HepG2 (cell line): ENCODE data around the gene NEK3. TPM values are rescaled to one million over a fixed set of nuclear protein-coding genes. Genes with fewer than 3 reads are reported as not detected.

Experiments
- ATAC-seq: fragments of 200-7000 bp; cut with Tn5 transposase; 3 replicates; pipeline ENCODE4 v1.9.1; 2020; ENCODE audit warnings: mild to moderate bottlenecking, moderate library complexity
- BruUV-seq: library from RNA; stranded (reverse); fragments of 400-500 nt; replicated peaks from 2 replicates; lab custom pipeline; 2021; lab: Mats Ljungman, UMichigan
- CTCF ChIA-PET: fragments of 300-600 bp; formaldehyde crosslinking; extraction: SDS; loops from one replicate; lab custom pipeline; 2021; ENCODE audit warnings: low total read pairs, inconsistent platforms, low intra/inter-chr PET ratio; lab: Yijun Ruan, JAX
- POLR2A ChIA-PET: fragments of 350-600 bp; sonication (Branson Sonifier 250); formaldehyde crosslinking; loops from one replicate; lab custom pipeline; 2020; ENCODE audit warnings: antibody characterized with exemption, inconsistent platforms; lab: Yijun Ruan, JAX
- DNase-seq: peaks from one replicate; pipeline ENCODE4 v3.0.0-alpha.2; 2015; ENCODE audit warnings: low spot score
- FAIRE-seq: peaks from 3 replicates; lab custom pipeline; 2011; peaks lifted over from hg19 to GRCh38; lab: Jason Lieb, UNC
- H2AFZ ChIP-seq: one replicate; pipeline ENCODE4 v1.6.1; 2011; ENCODE audit warnings: low read length, inconsistent platforms
- H3K27ac ChIP-seq: fragments of 300-600 bp; 3 replicates; pipeline ENCODE4 v1.8.0; 2011; ENCODE audit warnings: mixed run types, mild to moderate bottlenecking, mixed read lengths, low read length, inconsistent platforms; ENCODE audit not compliant: insufficient read depth; ENCODE audit errors: extremely low read length
- H3K27me3 ChIP-seq, 2 experiments: fragments of 200-600 bp in 1 of 2; 2 replicates in 1 of 2; 3 replicates in 1 of 2; pipeline versions ENCODE4 v1.6.0 to v1.8.0; 2011; ENCODE audit warnings: low read length in 2 of 2, mild to moderate bottlenecking in 2 of 2, moderate library complexity in 2 of 2, inconsistent platforms in 1 of 2; ENCODE audit not compliant: insufficient read depth in 2 of 2, control insufficient read depth in 1 of 2
- H3K36me3 ChIP-seq, 2 experiments: fragments of 200-600 bp in 1 of 2; replicated peaks in 1 of 2; 2 replicates in 1 of 2; 3 replicates in 1 of 2; pipeline versions ENCODE4 v1.5.1 to v1.8.0; 2011; ENCODE audit warnings: low read length in 2 of 2, inconsistent platforms in 1 of 2; ENCODE audit not compliant: insufficient read depth in 2 of 2, control insufficient read depth in 1 of 2
- H3K4me1 ChIP-seq: 2 replicates; pipeline ENCODE4 v1.5.1; 2012; ENCODE audit warnings: low read length, inconsistent platforms; ENCODE audit not compliant: insufficient read depth
- H3K4me2 ChIP-seq: 2 replicates; pipeline ENCODE4 v1.6.0; 2011; ENCODE audit warnings: low read depth, low read length, inconsistent platforms
- H3K4me3 ChIP-seq, 3 experiments: fragments of 200-600 bp in 1 of 3; sonication (generic), shearing (Covaris generic) in 1 of 3; replicated peaks in 1 of 3; 2 replicates each; pipeline ENCODE4 v1.5.1; 2011 to 2016; ENCODE audit warnings: low read length in 3 of 3, inconsistent platforms in 2 of 3, low read depth in 2 of 3, mild to moderate bottlenecking in 2 of 3, control low read depth in 1 of 3, mixed read lengths in 1 of 3; ENCODE audit not compliant: insufficient read depth in 1 of 3
- H3K79me2 ChIP-seq: one replicate; pipeline ENCODE4 v1.6.1; 2011; ENCODE audit warnings: low read length, inconsistent platforms; ENCODE audit not compliant: insufficient read depth
- H3K9ac ChIP-seq: 2 replicates; pipeline ENCODE4 v1.6.0; 2011; ENCODE audit warnings: mild to moderate bottlenecking, low read depth, low read length, inconsistent platforms; ENCODE audit not compliant: insufficient read depth
- H3K9me3 ChIP-seq: 2 replicates; pipeline ENCODE4 v1.5.1; 2012; ENCODE audit warnings: mild to moderate bottlenecking, low read length
- H4K20me1 ChIP-seq: 2 replicates; pipeline ENCODE4 v1.6.0; 2011; ENCODE audit warnings: inconsistent platforms, mild to moderate bottlenecking, low read length, moderate library complexity; ENCODE audit not compliant: insufficient read depth
- HNRNPK ChIP-seq: fragments of 200-400 bp; formaldehyde crosslinking; IDR thresholded peaks from 2 replicates; pipeline ENCODE4 v1.6.1; 2018; ENCODE audit warnings: low read length, low read depth, moderate library complexity, mild to moderate bottlenecking; ENCODE audit not compliant: poor library complexity, severe bottlenecking
- PAX8 ChIP-seq: sonication (generic); formaldehyde crosslinking; IDR thresholded peaks from 2 replicates; pipeline ENCODE4 v1.8.0; 2022; ENCODE audit warnings: mild to moderate bottlenecking, missing genetic modification reagents, borderline replicate concordance
- SMAD3 ChIP-seq: sonication (generic); formaldehyde crosslinking; IDR thresholded peaks from 2 replicates; pipeline ENCODE4 v1.4.0; 2020; ENCODE audit warnings: missing genetic modification reagents
- SP1 ChIP-seq, 2 experiments: fragments of 450-650 bp in 1 of 2; sonication (generic) in 1 of 2; formaldehyde crosslinking in 1 of 2; IDR thresholded peaks; 2 replicates each; pipeline versions ENCODE4 v1.4.0 to v1.6.1; 2016 to 2020; ENCODE audit warnings: missing genetic modification reagents in 1 of 2
- TAF1 ChIP-seq: sonication (generic); formaldehyde crosslinking; IDR thresholded peaks from 2 replicates; pipeline ENCODE4 v1.4.0; 2020; ENCODE audit warnings: missing genetic modification reagents
- ZNF101 ChIP-seq: sonication (generic); formaldehyde crosslinking; IDR thresholded peaks from 2 replicates; pipeline ENCODE4 v1.4.0; 2020; ENCODE audit warnings: mild to moderate bottlenecking, low read depth, missing genetic modification reagents, borderline replicate concordance
- ZNF350 ChIP-seq: sonication (generic); formaldehyde crosslinking; IDR thresholded peaks from 2 replicates; pipeline ENCODE4 v1.4.0; 2020; ENCODE audit warnings: mild to moderate bottlenecking, low read depth, missing genetic modification reagents, borderline replicate concordance
- ZNF510 ChIP-seq: sonication (generic); formaldehyde crosslinking; IDR thresholded peaks from 2 replicates; pipeline ENCODE4 v1.4.0; 2020; ENCODE audit warnings: low read depth, mild to moderate bottlenecking, missing genetic modification reagents
- ZNF724P ChIP-seq: sonication (generic); formaldehyde crosslinking; IDR thresholded peaks from 2 replicates; pipeline ENCODE4 v1.8.0; 2022; ENCODE audit warnings: missing genetic modification reagents, borderline replicate concordance
- ZNF790 ChIP-seq: sonication (generic); formaldehyde crosslinking; IDR thresholded peaks from 2 replicates; pipeline ENCODE4 v1.8.0; 2022; ENCODE audit warnings: missing genetic modification reagents, mild to moderate bottlenecking, borderline replicate concordance
- WGBS: methylation state at CpG from one replicate; pipeline ENCODE4 v1.1.6; 2017; ENCODE audit warnings: low lambda C conversion rate; 5-methylcytosine and 5-hydroxymethylcytosine counted together
- in situ Hi-C: cut with HindIII; loops from 2 replicates; pipeline ENCODE4 v1.10.0; 2017; ENCODE audit warnings: low pct_unique_long_range_greater_than_20kb; ENCODE audit not compliant: extremely low pct_ligation_motif_present
- intact Hi-C: fragments of 100-400 bp; cut with micrococcal nuclease; formaldehyde crosslinking; loops from one replicate; pipeline ENCODE4 v1.10.0; 2022; ENCODE audit not compliant: unreplicated experiment
- polyA plus RNA-seq, 8 experiments: library from polyadenylated mRNA; depleted of rRNA in 3 of 8; stranded (reverse) in 7 of 8; unstranded in 1 of 8; fragments of >200 nt; fragmentation: Illumina TruSeq in 4 of 8; extraction: Trizol in 4 of 8; gene quantifications; 2 replicates each; pipeline versions ENCODE4 v1.2.1 to v1.2.3, GENCODE V29; 2011 to 2016; ENCODE audit warnings: low read depth in 4 of 8, missing spikeins in 1 of 8, mixed read lengths in 1 of 8; ENCODE audit not compliant: insufficient read depth in 1 of 8
- total RNA-seq, 5 experiments: library from RNA; depleted of rRNA; stranded (reverse); fragments of >200 nt; fragmentation: Illumina TruSeq; extraction: Trizol; gene quantifications; 2 replicates each; pipeline ENCODE4 v1.2.3, GENCODE V29; 2016; ENCODE audit warnings: low read depth in 1 of 5
- TF ChIP-seq, protein P1 (sequence below): sonication (generic); formaldehyde crosslinking; IDR thresholded peaks from 2 replicates; pipeline ENCODE4 v1.8.0; 2022; ENCODE audit warnings: mild to moderate bottlenecking, missing genetic modification reagents, moderate library complexity
- TF ChIP-seq, protein P2 (sequence below): sonication (generic); formaldehyde crosslinking; IDR thresholded peaks from 2 replicates; pipeline ENCODE4 v1.8.0; 2022; ENCODE audit warnings: missing genetic modification reagents, mild to moderate bottlenecking, moderate library complexity, borderline replicate concordance

Gene NEK3
- total and polyA plus RNA-seq, 2 of the 13 experiments (the other 11 are each of a cell fraction or from before 2014, with no cell fraction given): 36.7 to 68.2 TPM

DNA sequence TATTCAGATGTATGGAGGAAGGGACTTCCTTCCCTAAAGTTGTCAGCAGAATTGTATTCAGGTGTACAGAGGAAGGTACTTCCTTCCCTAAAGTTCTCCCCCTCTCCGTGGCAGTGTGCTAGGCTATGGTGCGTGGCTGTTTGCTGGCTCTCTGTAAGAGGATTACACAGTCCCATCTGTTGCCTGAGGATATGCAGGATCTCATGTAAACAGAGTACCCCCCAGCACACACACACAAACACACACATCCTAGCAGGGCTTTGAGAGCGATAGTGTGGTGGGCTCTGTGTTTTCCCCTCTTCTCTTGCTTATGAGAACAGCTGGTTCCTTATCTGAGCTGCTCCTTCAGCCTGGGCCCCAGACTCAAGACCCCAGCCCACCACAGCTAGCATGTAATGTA, 40.8 kb downstream of the NEK3 start:
- H3K4me3 ChIP-seq: no peak overlapping the region
- DNase-seq: no peak
- H3K4me2 ChIP-seq: no peak overlapping the region
- FAIRE-seq: no peak
- POLR2A ChIA-PET: no interaction called here
- intact Hi-C loops: no loop called here
- BruUV-seq: no TSS peak
- WGBS: 33% methylated on average over 3 of the region's 3 CpGs
- H3K9me3 ChIP-seq: no peaks in the 10 kb centered on the region
- CTCF ChIA-PET: no interaction called here
- no peak overlapping the region for H3K27ac ChIP-seq
- no peaks in the 10 kb centered on the region for H3K79me2 ChIP-seq
- no peak overlapping the region for H2AFZ ChIP-seq
- no peak overlapping the region for H3K9ac ChIP-seq
- H4K20me1 ChIP-seq: no peaks in the 10 kb centered on the region
- TF ChIP-seq, protein P1, sequence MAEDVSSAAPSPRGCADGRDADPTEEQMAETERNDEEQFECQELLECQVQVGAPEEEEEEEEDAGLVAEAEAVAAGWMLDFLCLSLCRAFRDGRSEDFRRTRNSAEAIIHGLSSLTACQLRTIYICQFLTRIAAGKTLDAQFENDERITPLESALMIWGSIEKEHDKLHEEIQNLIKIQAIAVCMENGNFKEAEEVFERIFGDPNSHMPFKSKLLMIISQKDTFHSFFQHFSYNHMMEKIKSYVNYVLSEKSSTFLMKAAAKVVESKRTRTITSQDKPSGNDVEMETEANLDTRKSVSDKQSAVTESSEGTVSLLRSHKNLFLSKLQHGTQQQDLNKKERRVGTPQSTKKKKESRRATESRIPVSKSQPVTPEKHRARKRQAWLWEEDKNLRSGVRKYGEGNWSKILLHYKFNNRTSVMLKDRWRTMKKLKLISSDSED: no peak
- TF ChIP-seq ZNF350 (CRISPR knock-in tag): no peak
- no peak for TF ChIP-seq ZNF724P
- TF ChIP-seq SP1 (IDR thresholded peaks at IDR 0.05): no peak
- TF ChIP-seq SP1 (CRISPR knock-in tag; IDR thresholded peaks at IDR 0.05): no peak
- TF ChIP-seq, all 625 proteins: peak for 0
- Histone ChIP-seq H3K27me3 (no peaks in the 10 kb centered on the region), H3K36me3 (no peaks in the 10 kb centered on the region), H3K4me1 (peaks cover 42% of the 10 kb centered on the region)
- ATAC-seq: peak; percentile 65
- in situ Hi-C loops: no loop called here

DNA sequence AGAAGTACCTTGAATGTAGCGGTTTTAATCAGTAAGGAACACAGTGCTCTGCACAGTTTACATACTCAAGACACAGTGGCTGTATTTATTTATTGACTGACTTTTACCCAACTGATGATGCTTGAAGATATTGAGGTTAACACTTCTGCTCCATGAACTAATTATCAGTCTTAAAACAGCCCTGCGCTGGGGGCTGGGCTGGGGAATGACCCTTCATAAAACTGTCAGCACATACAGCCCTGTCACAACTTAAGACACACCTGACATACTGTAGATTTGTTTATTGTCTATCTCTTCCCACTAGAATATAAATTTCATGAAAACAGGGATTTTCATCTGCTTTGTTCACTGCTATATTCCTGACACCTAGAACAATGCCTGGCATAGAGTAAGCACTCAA, 41.3 kb downstream of the NEK3 start:
- H3K27me3 ChIP-seq: no peaks in the 10 kb centered on the region
- in situ Hi-C loops (no loop called here), intact Hi-C loops (no loop called here)
- ATAC-seq (no peak), FAIRE-seq (no peak), DNase-seq (no peak)
- H2AFZ ChIP-seq: no peak overlapping the region
- peaks cover 42% of the 10 kb centered on the region for H3K4me1 ChIP-seq
- H4K20me1 ChIP-seq: no peaks in the 10 kb centered on the region
- H3K4me2 ChIP-seq: no peak overlapping the region
- ChIA-PET POLR2A (no interaction called here), CTCF (no interaction called here)
- no peak overlapping the region for H3K4me3 ChIP-seq
- no peaks in the 10 kb centered on the region for H3K79me2 ChIP-seq
- 69% methylated on average over 2 of the region's 2 CpGs for WGBS
- no peak overlapping the region for H3K9ac ChIP-seq
- no peak overlapping the region for H3K27ac ChIP-seq
- no peaks in the 10 kb centered on the region for H3K36me3 ChIP-seq
- no peaks in the 10 kb centered on the region for H3K9me3 ChIP-seq
- no TSS peak for BruUV-seq
- TF ChIP-seq TAF1 (CRISPR knock-in tag) (no peak), SMAD3 (CRISPR knock-in tag) (no peak), ZNF101 (CRISPR knock-in tag) (no peak), HNRNPK (no peak), PAX8 (CRISPR knock-in tag) (no peak), ZNF790 (CRISPR knock-in tag) (no peak), ZNF510 (no peak)
- TF ChIP-seq, protein P2, sequence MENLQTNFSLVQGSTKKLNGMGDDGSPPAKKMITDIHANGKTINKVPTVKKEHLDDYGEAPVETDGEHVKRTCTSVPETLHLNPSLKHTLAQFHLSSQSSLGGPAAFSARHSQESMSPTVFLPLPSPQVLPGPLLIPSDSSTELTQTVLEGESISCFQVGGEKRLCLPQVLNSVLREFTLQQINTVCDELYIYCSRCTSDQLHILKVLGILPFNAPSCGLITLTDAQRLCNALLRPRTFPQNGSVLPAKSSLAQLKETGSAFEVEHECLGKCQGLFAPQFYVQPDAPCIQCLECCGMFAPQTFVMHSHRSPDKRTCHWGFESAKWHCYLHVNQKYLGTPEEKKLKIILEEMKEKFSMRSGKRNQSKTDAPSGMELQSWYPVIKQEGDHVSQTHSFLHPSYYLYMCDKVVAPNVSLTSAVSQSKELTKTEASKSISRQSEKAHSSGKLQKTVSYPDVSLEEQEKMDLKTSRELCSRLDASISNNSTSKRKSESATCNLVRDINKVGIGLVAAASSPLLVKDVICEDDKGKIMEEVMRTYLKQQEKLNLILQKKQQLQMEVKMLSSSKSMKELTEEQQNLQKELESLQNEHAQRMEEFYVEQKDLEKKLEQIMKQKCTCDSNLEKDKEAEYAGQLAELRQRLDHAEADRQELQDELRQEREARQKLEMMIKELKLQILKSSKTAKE (CRISPR knock-in tag): no peak
